HG03558 (cell line): ENCODE data around the gene SALL4.
"Not testable (repeated sequence)": the region's sequence is repeated elsewhere in the genome, so short reads cannot be mapped to it uniquely, and the experiment has no call there.

Experiments
- ATAC-seq: cut with Tn5 transposase; IDR thresholded peaks from one replicate; pipeline ENCODE4 v1.9.1; 2021; ENCODE audit warnings: moderate number of reproducible peaks; ENCODE audit not compliant: unreplicated experiment; ENCODE audit errors: extremely low read depth

Gene SALL4

DNA sequence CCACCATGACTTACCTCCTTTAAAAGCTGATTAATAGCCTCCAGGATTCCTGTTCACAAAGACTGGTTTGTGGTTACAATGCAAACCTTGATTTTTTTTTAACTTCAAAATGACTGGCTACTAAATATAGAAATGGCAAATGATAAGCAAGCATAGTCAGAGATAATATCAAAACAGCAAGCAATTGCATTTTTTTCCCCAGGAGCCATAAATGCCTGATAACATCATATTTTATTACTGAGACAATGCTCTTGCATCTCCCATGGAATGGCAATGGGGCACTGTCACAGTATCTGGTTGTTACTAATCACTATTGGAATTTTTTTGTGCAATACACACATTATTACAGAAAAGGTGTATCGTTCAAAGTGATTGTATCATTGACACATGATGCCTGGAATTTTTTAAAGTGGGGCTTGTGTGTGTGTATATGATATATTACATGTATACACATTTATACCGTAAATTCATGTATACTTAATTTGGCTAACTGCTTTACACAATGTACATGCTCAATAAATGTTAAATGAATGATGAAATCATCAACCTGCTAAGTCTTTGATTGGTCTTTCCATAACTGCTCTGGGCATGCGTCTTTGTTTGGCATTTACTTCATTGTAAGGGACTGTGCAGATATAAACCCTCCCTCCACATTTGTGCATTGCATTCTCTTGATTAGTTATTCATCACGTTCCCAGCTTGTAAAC lies 980 bp upstream of the SALL4 start:
- no peak for ATAC-seq

DNA sequence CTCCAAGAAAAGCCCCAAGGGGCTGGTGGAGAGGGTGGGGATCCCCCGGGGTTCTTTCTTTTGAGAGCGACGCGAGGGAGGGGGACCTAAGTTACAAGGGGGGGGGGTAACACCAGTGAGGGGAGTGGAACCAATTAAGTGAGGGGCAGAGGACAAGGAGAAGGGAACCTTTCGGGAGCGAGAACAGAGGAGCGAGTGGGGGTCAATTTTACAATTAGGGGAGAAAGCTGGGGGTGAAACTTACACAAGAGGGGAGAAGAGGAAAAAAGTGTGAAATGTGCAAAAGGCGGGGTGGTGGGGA lies 548 bp downstream of the SALL4 start:
- no peak for ATAC-seq

DNA sequence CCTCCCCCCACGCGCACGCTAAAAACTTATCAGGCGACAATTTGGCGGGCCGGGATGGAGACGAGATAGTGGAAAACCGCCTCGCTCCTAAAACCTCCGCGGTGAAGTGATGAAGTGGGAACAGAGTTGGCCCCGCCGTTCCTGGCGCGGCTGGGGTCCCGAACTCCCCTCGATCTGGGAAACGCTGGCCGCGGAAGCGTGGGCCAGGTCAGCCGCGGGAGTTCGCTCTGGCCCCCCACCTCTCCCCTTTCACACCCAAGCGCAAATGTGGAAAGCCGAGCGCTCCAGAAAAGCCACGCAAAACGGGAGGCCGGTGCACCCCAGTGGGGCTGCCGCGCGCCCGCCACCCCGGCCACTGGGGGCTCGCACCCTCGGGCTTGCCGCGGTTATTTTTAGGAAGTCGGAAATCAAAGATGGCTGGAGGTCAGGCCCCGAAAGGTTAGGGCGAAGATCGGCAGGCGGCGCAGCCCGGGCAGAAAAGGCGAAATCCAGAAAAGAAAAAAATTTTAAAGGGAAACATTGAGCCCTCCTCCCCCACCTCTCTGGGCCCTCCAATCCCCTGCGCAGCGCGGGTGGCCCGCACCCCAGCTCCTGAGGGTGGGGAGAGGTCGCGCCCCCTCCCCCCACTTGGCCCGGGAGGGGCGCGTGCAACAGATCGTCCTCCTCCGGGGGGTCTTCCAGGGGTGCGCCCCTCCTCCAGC lies 1.0 kb downstream of the SALL4 start:
- ATAC-seq, result no peak

DNA sequence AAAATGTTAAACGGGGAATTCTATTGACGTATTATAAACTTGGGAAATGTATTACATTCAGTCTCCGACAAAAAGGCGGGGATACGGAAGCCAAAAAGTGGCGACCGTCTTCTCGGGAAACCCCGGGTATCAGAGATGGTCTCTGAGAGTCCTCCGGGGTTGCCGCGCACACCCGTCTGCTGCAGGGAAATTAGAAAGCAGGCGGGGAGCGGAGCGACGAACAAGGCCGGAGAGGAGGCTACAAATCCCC lies 1.5 kb downstream of the SALL4 start:
- no peak for ATAC-seq

DNA sequence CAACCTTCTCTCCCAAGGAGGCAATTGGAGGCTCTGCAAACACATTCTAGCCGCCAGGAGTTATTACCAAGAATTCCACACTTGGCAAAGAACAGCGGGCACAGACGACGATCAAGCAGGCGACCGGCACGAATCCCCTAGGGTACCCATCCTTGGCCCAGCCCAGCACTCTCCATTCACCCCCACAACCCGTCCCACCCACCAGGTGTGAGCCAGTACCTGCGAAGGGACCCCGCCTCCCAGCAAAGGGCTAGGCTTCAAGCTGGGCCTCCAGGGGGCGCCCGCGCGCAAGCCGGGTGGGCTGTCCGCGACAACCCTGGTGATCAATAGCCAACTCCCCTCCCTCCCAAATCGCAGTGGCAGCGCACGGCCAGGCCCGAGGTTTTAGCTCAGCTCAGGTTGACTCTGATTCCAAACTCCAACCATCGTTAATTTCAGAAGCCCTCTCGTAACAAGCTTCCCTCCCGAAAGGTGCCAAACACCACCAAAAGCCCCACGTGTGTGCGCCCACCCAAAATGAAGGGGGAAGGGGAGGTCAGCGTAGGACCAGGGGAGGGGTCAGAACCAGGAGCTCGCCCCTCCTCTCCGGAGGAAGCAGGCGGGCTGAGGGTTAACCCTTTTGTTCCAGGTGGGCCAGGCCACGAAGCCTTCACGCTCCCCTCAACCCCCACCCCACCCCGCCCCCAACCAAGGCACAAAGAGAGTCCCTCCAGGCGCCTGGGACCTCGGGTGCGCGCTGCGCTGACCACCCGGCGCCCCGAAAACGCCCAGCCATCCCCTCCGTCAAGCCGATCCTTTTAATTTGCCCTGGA lies 2.1 kb downstream of the SALL4 start:
- ATAC-seq, result no peak

DNA sequence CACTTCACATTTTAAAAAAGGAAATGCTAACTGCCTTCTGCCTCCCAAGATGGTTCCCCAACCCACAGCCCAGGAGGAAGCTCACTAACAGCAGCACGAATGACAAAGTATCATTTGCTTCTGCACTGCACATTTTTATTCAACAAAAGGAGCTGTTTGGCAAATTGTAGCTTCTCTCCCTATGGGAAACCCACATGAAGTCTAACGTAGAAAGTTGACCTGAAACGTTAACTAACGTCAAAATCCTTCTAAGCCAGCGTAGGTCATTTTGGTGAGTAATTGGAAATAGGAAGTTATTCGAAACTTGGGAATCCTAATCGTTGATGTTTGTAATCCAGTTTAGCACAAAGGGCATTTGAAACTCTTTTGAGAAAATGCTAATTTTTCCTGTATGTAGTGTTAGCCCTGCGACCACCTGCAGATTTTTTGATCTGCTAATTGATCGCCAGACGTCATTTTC lies 2.9 kb downstream of the SALL4 start:
- no peak for ATAC-seq

DNA sequence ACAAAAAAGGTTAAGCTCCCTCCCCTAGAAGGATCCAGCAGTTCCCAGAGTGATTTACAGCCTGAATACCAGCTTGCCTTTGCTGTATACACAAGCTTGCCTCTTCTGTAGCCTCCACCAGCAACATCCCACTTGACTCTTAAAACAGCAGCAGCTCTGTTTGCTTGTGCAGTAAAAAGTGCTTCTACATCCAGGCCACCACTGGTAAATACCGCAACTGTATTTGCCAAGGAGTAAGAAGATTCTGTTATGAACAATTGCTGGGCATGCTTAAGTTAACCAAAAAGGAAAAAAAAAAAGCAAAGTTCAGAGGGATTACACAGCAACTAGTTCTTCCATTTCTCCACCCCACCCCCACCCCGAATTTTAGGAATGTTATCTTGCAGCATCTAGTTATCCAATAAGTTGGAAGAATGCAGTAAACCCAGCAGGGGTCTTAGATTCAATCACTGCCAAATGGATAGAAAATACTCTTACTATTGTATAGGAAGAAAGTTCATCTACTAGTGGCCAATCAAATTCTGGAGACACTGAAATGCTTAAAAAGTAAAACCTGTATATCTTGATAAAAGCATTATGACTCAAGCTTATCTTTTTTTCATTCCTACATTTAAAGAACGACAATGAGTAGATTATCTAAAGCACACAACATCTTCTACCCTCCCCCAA lies 4.8 kb downstream of the SALL4 start:
- ATAC-seq, result no peak

DNA sequence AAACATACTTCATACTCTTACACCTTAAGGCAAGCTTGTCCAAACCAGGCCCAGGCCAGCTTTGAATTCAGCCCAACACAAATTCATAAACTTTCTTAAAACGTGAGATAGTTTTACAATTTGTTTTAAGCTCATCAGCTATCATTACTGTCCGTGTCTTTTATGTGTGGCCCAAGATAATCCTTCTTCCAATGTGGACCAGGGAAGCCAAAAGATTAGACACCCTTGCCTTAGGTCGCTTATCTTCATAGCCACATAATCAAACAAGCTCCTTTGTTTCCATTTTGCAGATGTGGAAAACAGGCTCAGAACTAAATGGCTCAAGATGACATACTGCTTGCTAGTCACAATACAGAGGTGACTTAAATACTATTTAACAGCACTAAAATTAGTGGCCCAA lies 6.0 kb downstream of the SALL4 start:
- ATAC-seq, result no peak

DNA sequence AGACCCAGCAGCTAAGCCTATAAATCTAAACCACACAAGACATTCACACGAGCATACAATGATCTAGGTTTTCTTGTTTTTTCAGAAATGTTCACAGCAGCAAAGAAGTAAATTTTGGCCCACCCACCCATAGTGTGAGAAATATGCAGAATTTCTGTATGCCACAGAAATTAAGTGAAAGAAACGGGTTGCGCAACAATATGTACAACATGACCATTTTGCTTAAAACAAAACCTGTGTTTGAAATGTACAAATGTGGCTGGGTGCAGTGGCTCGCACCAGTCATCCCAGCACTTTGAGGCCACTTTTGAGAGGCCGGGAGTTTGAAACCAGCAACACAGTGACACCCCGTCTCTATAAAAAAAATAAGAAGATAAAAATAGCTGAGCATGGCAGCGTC lies 9.4 kb downstream of the SALL4 start:
- ATAC-seq, result no peak

DNA sequence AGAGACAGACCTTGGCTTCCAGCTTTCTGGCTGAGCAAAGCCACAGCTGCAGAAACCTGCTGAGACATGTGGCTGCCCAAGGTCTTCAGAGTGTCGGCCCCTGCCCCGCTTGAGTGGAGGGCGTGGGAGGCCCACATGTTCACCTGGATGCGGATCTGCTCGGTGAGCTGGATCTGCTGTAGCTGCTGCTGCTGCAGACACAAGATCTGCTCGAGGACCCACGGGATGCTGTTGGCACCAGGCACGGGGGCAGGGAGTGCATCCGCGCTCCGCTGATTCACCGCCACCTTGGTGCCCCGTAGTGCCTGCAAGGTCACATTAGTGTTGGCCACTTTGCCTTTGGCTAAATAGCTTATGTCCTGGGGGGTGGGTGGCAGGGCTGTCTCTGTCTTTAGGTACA lies 10.7 kb downstream of the SALL4 start:
- ATAC-seq, result no peak

DNA sequence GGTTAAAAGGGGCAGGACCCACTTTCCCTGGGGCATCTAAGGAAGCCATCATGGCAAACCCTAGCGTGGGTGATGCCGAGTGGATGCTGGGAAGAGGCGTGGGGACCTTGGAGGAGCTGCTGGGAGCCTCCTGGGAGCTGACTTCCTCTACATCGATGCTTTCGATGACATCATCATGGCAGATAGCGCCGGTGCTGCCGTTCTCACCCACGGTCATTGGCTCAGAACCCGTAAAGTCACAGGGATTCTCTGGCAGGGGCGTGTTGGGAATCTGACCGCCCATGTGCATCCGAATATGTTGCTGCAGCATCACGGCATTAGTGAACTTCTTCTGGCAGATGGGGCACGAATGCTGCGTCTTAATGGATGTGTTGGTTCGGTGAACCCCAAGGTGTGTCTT lies 12.1 kb downstream of the SALL4 start:
- no peak for ATAC-seq

DNA sequence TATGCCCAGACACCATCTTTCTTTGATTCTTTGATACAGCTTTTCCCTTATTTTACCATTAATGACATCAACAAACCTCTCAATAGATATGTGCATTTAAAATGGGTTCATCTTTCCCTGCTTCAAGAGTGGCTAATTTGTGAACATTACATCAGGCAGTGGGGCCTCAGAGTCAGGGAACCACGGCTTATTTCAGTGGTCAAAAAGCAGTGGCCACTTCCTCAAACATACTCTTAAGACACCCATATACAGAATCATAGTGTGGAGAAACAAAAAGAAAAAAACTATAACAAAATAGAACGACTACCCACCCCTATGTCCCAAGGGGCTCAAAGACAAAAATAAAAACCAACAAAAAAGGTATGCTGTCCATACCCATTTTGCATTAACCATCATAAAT lies 12.9 kb downstream of the SALL4 start:
- no peak for ATAC-seq

DNA sequence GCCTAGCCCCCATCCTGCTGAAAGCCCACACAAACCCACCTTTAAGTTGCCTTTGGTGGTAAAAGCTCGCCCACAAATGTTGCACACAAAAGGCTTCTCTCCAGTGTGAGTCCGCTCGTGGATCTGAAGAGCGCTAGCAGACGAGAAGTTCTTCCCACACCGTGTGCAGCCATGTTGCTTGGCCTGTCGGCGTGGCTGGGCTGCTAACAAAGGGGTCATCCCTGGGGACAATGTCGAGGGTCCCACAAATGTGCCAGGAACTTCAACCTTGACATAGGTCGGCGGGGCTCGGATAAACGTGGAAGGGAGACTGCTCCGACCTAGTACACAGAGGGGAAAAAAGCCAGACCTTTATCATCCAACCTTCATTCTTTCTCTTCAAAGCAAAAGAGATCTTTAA lies 13.5 kb downstream of the SALL4 start:
- ATAC-seq, result no peak

DNA sequence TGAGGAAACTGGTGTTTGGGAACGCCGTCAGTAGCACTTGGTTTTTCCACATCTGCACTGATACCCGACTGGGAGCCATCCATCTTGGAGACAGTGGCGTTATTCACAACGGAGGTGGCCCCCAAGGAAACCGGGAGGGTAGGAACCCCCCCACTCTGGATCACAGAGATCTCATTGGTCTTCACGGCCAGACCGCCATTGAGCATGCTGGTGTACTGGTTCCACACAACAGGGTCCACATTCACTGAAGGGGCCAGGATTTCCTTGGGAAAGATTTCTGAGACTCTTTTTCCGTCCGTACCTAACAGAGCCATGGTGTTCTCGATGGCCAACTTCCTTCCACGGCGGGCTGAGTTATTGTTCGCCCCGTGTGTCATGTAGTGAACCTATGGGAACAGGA lies 18.0 kb downstream of the SALL4 start:
- no peak for ATAC-seq

DNA sequence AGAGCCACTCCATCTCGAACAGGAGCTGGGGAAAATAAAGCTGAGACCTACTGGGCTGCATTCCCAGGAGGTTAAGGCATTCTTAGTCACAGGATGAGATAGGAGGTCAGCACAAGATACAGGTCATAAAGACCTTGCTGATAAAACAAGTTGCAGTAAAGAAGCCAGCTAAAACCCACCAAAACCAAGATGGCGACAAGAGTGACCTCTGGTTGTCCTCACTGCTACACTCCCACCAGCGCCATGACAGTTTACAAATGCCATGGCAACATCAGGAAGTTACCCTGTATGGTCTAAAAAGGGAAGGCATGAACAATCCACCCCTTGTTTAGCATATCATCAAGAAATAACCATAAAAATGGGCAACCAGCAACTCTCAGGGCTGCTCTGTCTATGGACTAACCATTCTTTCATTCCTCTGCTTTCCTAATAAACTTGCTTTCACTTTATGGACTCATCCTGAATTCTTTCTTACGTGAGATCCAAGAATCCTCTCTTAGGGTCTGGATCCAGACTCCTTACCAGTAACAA lies 24.0 kb downstream of the SALL4 start:
- ATAC-seq, result not testable (repeated sequence)

DNA sequence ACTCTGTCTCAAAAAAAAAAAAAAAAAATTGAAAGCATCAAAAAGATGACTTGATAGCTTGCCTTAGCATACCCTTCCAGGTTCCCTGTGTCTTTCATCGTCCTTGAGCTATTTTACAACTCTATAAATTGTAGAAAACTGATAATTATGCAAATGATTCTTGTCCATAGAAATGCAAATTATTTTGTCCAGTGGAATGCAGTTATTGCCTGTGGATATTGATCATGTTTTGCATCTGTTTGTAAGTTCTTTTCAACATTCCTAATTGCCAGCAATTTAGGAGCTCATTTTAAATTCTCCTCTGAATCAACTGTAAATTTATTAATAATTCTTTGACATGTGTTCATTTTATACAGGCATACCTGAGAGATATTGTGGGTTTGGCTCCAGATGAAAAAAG lies 27.1 kb downstream of the SALL4 start:
- no peak for ATAC-seq

DNA sequence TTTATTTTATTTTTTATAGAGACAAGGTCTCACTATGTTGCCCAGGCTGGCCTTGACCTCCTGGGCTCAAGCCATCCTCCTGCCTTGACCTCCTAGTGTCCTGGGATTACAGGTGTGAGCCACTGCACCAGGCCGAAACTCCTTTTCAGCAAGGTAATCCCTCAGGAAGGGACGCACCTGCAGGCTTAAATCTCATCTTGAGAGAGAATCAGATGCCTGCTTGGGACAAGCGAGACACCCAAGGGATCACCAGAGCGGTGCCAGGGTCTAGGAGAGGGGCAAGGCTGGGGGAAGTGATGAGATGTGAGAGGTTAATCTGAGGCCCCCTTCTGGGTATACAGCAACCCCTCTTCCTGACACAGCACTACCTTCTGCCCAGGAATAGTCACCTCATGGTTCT lies 30.1 kb downstream of the SALL4 start:
- no peak for ATAC-seq

DNA sequence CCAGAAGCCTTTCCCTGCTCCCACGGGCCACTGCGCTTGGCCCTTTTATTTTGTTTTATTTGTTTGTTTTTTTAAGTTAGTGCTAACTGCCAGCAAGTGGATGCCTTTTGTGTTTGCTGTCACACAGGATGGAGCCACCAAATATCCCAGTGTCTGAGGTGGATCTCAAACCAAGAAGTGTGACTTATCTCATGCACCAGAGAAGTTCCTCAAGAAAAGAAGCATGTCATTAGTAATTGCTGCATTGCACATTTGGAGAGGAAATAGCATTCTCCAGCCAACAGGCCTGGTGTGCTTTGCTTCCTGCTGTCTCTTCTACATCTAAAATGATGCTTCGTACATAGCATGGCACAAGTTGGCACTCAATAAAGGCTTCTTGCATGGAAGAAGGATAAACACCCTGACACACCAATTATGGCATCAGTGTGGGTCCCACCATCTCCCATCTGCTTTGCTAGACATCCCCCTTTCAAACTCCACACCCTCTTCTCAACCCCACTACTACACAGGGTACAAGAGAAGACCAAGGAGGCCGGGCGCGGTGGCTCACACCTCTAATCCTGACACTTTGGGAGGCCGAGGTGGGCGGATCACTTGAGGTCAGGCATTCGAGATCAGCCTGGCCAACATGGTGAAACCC lies 32.2 kb downstream of the SALL4 start:
- ATAC-seq, result no peak

DNA sequence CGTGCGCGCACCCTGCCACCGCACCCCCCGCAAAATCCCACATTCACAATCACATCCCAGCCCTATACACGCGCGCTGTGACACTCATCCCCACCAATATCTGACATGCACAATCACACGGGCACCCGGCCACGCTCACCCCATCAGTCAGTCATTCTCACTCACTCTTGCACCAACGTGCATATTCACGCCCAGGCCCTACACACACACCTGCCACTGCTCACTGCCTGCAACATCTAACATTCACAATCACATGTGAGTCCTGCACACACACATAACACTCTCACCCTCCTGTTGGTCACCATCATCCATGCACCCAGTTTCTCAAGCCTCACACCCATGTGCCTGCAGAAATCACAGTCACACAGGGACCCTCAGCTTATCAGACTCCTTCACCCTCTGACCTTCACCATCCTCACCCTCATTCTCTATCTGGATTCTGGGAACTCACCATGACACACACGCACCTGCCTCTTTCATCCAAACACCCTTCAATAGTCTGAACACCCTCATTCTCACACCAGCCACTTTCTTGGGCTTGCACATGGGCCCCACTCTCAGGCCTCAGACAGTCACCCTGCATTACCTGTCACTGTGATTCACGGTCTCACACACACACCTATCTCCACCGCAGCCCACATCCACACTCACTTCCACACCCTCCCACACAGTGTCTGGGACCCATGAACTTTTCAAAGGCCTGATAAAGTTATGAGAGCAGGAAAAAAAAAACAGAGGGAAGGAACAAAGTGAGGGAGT lies 33.4 kb downstream of the SALL4 start:
- ATAC-seq, result no peak
